ENCODE results near the gene MRC2. TPM values are rescaled to one million over a fixed set of nuclear protein-coding genes. Genes with fewer than 3 reads are reported as not detected.

The MRC2 gene
- polyA plus RNA-seq, 1 experiment: 61.6 TPM

DNA sequence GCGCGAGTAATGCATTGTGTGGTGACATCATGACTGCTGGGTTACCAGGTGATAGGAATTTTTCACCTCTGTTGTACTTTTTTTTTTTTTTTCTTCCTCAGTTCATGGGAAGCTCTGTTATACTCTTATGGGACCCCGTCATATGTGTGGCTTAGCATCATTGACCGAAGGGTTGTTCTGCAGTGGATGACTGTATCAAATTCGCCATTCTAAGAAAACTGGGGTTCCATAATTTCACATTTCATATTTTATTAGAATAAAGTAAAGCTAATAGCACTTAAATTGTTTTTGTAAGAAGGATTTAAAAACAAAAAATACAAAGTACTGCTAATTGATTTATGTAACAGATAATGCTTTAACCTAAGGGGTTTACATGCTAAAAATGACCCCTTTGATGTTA is 32.0 kb upstream of the MRC2 start:
- TF ChIP-seq CTCF (IDR thresholded peaks at IDR 0.05; ENCODE audit: low read depth, low read length): no peak
- no peak overlapping the region for H3K27ac ChIP-seq (ENCODE audit: low read depth, low read length)
- no peak for DNase-seq (ENCODE audit: low read depth, low spot score)
- ChIA-PET POLR2A (no interaction called here), CTCF (no interaction called here)
- no peak overlapping the region for H3K4me3 ChIP-seq (ENCODE audit: low read depth, low read length)
- no peaks in the 10 kb centered on the region for H3K9me3 ChIP-seq (ENCODE audit: control insufficient read depth, insufficient read depth, low read length)
- H3K27me3 ChIP-seq (ENCODE audit: control insufficient read depth, insufficient read depth, low read length): no peaks in the 10 kb centered on the region

- POLR2A ChIA-PET: no interaction called here
- Histone ChIP-seq H3K27me3 (ENCODE audit: control insufficient read depth, insufficient read depth, low read length) (no peaks in the 10 kb centered on the region), H3K27ac (ENCODE audit: low read depth, low read length) (no peak overlapping the region), H3K4me3 (ENCODE audit: low read depth, low read length) (no peak overlapping the region), H3K9me3 (ENCODE audit: control insufficient read depth, insufficient read depth, low read length) (no peaks in the 10 kb centered on the region)
- CTCF ChIA-PET: interaction anchor here (0.6 to 0.7 kb wide), 2 partner anchors 42 to 362 kb away, joined by 4 to 7 read pairs; no protein-coding TSS in a partner anchor
- no peak for TF ChIP-seq CTCF (IDR thresholded peaks at IDR 0.05; ENCODE audit: low read depth, low read length)
- no peak for DNase-seq (ENCODE audit: low read depth, low spot score)
Measured at GRCh38 chr17:62596662-62597061, 30.8 kb upstream of the MRC2 start.

GRCh38 chr17:62597150-62597549 is 30.3 kb upstream of the MRC2 start:
- POLR2A ChIA-PET: no interaction called here
- Histone ChIP-seq H3K27me3 (ENCODE audit: control insufficient read depth, insufficient read depth, low read length) (no peaks in the 10 kb centered on the region), H3K9me3 (ENCODE audit: control insufficient read depth, insufficient read depth, low read length) (no peaks in the 10 kb centered on the region), H3K4me3 (ENCODE audit: low read depth, low read length) (no peak overlapping the region), H3K27ac (ENCODE audit: low read depth, low read length) (no peak overlapping the region)
- CTCF ChIA-PET: interaction anchor here (0.6 to 0.7 kb wide), 2 partner anchors 42 to 362 kb away, joined by 4 to 7 read pairs; no protein-coding TSS in a partner anchor
- no peak for DNase-seq (ENCODE audit: low read depth, low spot score)
- no peak for TF ChIP-seq CTCF (IDR thresholded peaks at IDR 0.05; ENCODE audit: low read depth, low read length)

DNA sequence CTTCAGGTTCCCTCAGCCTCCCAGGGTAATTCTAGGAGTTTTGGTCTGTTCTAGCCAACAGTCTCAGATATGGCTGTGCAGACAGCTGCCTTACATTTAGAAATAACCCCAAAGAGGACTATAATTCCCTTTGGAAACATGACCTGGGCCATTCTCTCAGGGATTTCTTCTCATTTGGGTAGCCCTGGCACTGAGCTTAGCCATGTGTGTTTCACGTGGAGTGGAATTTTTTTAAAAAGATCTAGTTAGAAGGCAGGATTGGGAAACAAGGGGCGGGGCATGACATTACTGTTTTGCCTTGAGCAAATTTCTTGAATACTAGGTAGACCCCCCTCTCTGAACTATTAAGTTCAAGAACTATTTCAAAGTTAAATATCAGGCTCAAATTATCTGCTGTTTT is 29.6 kb upstream of the MRC2 start:
- no peak for TF ChIP-seq CTCF (IDR thresholded peaks at IDR 0.05; ENCODE audit: low read depth, low read length)
- DNase-seq (ENCODE audit: low read depth, low spot score): no peak
- Histone ChIP-seq H3K9me3 (ENCODE audit: control insufficient read depth, insufficient read depth, low read length) (no peaks in the 10 kb centered on the region), H3K27me3 (ENCODE audit: control insufficient read depth, insufficient read depth, low read length) (no peaks in the 10 kb centered on the region), H3K27ac (ENCODE audit: low read depth, low read length) (no peak overlapping the region), H3K4me3 (ENCODE audit: low read depth, low read length) (no peak overlapping the region)
- ChIA-PET POLR2A (no interaction called here), CTCF (no interaction called here)

GRCh38 chr17:62599964-62600657 is 27.4 kb upstream of the MRC2 start:
- Histone ChIP-seq H3K27me3 (ENCODE audit: control insufficient read depth, insufficient read depth, low read length) (no peaks in the 10 kb centered on the region), H3K4me3 (ENCODE audit: low read depth, low read length) (no peak overlapping the region), H3K27ac (ENCODE audit: low read depth, low read length) (no peak overlapping the region), H3K9me3 (ENCODE audit: control insufficient read depth, insufficient read depth, low read length) (no peaks in the 10 kb centered on the region)
- no peak for TF ChIP-seq CTCF (IDR thresholded peaks at IDR 0.05; ENCODE audit: low read depth, low read length)
- POLR2A ChIA-PET: no interaction called here
- CTCF ChIA-PET: interaction anchor here (0.9 kb wide), 1 partner anchor 15 kb away, joined by 3 read pairs; no protein-coding TSS in a partner anchor
- no peak for DNase-seq (ENCODE audit: low read depth, low spot score)

Measured in AG04450 (cell line).